Small intestine (tissue), 16 donors: ENCODE results near the gene POLE4. TPM values are rescaled to one million over a fixed set of nuclear protein-coding genes. Genes with fewer than 3 reads are reported as not detected.
A peak's percentile ranks its signal among the peaks of the same experiment; 100 is the strongest.

Experiments used
- DNase-seq, 2 donors: peaks; one replicate each; pipeline versions ENCODE4 v3.0.0 to v3.0.0-alpha.2; 2013
- FAIRE-seq: peaks from 2 replicates; lab custom pipeline; 2012; peaks lifted over from hg19 to GRCh38; lab: Jason Lieb, UNC
- H3K27ac ChIP-seq, 3 donors: one replicate each; pipeline ENCODE4 v1.5.1; 2013; ENCODE audit warnings: low read length in 2 of 3, mild to moderate bottlenecking in 2 of 3, control low read depth in 1 of 3, inconsistent platforms in 1 of 3, low read depth in 1 of 3, moderate library complexity in 1 of 3
- H3K27me3 ChIP-seq, 3 donors: one replicate each; pipeline ENCODE4 v1.6.1; 2013; ENCODE audit warnings: low read length in 3 of 3, inconsistent platforms in 1 of 3; ENCODE audit not compliant: control insufficient read depth in 3 of 3, insufficient read depth in 3 of 3
- H3K36me3 ChIP-seq, 3 donors: one replicate each; pipeline ENCODE4 v1.6.1; 2013; ENCODE audit warnings: low read length in 3 of 3, inconsistent platforms in 1 of 3, low read depth in 1 of 3, mild to moderate bottlenecking in 1 of 3, moderate library complexity in 1 of 3; ENCODE audit not compliant: control insufficient read depth in 3 of 3, insufficient read depth in 2 of 3
- H3K4me1 ChIP-seq, 3 donors: one replicate each; pipeline ENCODE4 v1.6.1; 2013; ENCODE audit warnings: low read length in 2 of 3, inconsistent platforms in 1 of 3, low read depth in 1 of 3, mild to moderate bottlenecking in 1 of 3, moderate library complexity in 1 of 3; ENCODE audit not compliant: control insufficient read depth in 3 of 3, insufficient read depth in 2 of 3
- H3K4me3 ChIP-seq, 3 donors: one replicate each; pipeline ENCODE4 v1.5.1; 2013; ENCODE audit warnings: low read length in 3 of 3, control low read depth in 1 of 3, inconsistent platforms in 1 of 3, low read depth in 1 of 3, mild to moderate bottlenecking in 1 of 3, moderate library complexity in 1 of 3
- H3K9me3 ChIP-seq, 2 donors: one replicate each; pipeline ENCODE4 v1.6.1; 2013; ENCODE audit warnings: low read depth in 1 of 2, low read length in 1 of 2; ENCODE audit not compliant: control insufficient read depth in 2 of 2, insufficient read depth in 1 of 2
- WGBS, 3 donors: extraction: QIAGEN DNeasy Blood & Tissue Kit; methylation state at CpG; one replicate each; pipeline ENCODE4 v1.1.7; 2013; 5-methylcytosine and 5-hydroxymethylcytosine counted together
- long read RNA-seq, 10 donors: transcript quantifications; one replicate each; lab custom pipeline, GENCODE V29; 2026
- polyA plus RNA-seq, 4 donors: library from polyadenylated mRNA; stranded (reverse) in 3 of 4; unstranded in 1 of 4; fragments of 200-250 nt in 3 of 4; fragments of 120-200 nt in 1 of 4; gene quantifications; one replicate each; pipeline versions ENCODE4 v1.2.1 to v1.2.3, GENCODE V29; 2013
- donor health status: healthy with polysubstance abuse.
- donor health status: control.
- donor health status: control.
- donor health status: Bipolar disorder and iron deficiency.
- donor health status: healthy.

POLE4 gene, protein sequence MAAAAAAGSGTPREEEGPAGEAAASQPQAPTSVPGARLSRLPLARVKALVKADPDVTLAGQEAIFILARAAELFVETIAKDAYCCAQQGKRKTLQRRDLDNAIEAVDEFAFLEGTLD
- 100 to 1,000 TPM in 2 of 4 donors, 10 to 100 TPM in 2; 44.3 to 116 (median 89.3) TPM for polyA plus RNA-seq
- long read RNA-seq, donor 1: 0 reads
- long read RNA-seq, donor 2, transcript POLE4-205 (4 exons, 1,248 nt): major isoform, 10 of 11 reads
- long read RNA-seq, donor 2, partial matches to known transcripts: 0 of 11 reads
- long read RNA-seq, donor 2, other reads (novel, unspliced or antisense): 0 of 11 reads
- long read RNA-seq, donor 3, transcript POLE4-205 (4 exons, 1,248 nt): major isoform, 55 of 56 reads
- long read RNA-seq, donor 3, partial matches to known transcripts: 0 of 56 reads
- long read RNA-seq, donor 3, other reads (novel, unspliced or antisense): 0 of 56 reads
- long read RNA-seq, donor 4, partial matches to known transcripts: 0 of 1 reads
- long read RNA-seq, donor 4, other reads (novel, unspliced or antisense): 0 of 1 reads
- long read RNA-seq, donor 5, transcript POLE4-205 (4 exons, 1,248 nt): major isoform, 21 of 21 reads
- long read RNA-seq, donor 5, partial matches to known transcripts: 0 of 21 reads
- long read RNA-seq, donor 5, other reads (novel, unspliced or antisense): 0 of 21 reads
- long read RNA-seq, donor 6, transcript POLE4-205 (4 exons, 1,248 nt): major isoform, 22 of 24 reads
- long read RNA-seq, donor 6, partial matches to known transcripts: 0 of 24 reads
- long read RNA-seq, donor 6, other reads (novel, unspliced or antisense): 0 of 24 reads
- long read RNA-seq, donor 7: 0 reads
- long read RNA-seq, donor 8, transcript POLE4-205 (4 exons, 1,248 nt): major isoform, 6 of 6 reads
- long read RNA-seq, donor 8, partial matches to known transcripts: 0 of 6 reads
- long read RNA-seq, donor 8, other reads (novel, unspliced or antisense): 0 of 6 reads
- long read RNA-seq, donor 9, transcript POLE4-205 (4 exons, 1,248 nt): major isoform, 9 of 13 reads
- long read RNA-seq, donor 9, partial matches to known transcripts: 0 of 13 reads
- long read RNA-seq, donor 9, other reads (novel, unspliced or antisense): 0 of 13 reads
- long read RNA-seq, donor 10, transcript POLE4-205 (4 exons, 1,248 nt): major isoform, 49 of 55 reads
- long read RNA-seq, donor 10, partial matches to known transcripts: 6 of 55 reads
- long read RNA-seq, donor 10, other reads (novel, unspliced or antisense): 0 of 55 reads

DNA sequence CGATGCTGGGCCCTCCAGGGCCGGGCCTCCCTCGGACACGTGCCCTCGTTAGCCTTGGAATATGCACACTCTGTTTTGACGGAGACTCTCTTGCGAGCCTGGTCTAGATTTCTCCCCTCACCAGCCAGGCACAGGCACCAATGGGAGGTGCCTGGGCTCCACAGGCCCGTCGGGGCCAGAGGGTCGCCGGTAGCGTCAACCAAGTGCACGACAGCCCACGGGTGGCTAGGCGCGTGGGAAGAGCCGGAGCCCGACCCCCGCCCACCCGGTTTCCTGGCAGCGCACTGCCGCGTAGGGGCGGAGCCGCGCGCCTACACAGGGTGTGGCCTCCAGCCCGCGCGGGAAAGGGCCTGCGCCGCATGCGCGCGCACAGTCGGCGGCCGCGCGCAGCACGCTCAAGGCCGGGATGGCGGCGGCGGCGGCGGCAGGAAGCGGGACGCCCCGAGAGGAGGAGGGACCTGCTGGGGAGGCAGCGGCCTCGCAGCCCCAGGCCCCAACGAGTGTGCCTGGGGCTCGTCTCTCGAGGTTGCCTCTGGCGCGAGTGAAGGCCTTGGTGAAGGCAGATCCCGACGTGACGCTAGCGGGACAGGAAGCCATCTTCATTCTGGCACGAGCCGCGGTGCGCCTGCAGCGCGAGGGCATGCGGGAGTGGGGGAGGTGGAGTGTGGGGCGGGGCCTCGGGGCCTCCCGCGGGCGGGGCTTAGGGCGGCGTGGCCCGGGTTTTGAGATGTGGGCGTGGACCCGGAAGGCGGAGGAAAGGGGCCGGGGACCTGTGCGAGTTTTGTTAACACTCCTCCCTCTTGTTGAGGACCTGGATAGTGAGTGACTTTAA lies at the start of gene POLE4:
Gene POLE4, plus strand, starts transcription at position 370 of the 832 bp plus-strand sequence. Its CDS starts 37 bp downstream, at position 407.
- WGBS, 3 donors: 0 to 1% (median 0%) methylated on average over 57 to 81 of the region's 81 CpGs
- no peak for FAIRE-seq
- H3K4me3 ChIP-seq: peak within 1 kb of the TSS; percentile 42 to 68 (median 66)
- H3K9me3 ChIP-seq: peaks cover 0 to 12% of the 10 kb centered on the region in 2 donors
- peaks cover 0 to 14% (median 3%) of the 10 kb centered on the region in 3 donors for H3K36me3 ChIP-seq
- H3K4me1 ChIP-seq: peaks cover 0 to 4% (median 4%) of the 10 kb centered on the region in 3 donors
- DNase-seq: peak; percentile 91 to 96
- H3K27ac ChIP-seq: peak within 1 kb of the TSS; percentile 69 to 97 (median 87)
- no peaks in the 10 kb centered on the region for H3K27me3 ChIP-seq

- 27 to 36% (median 28%) methylated on average over 31 of the region's 31 CpGs for WGBS, 3 donors
- FAIRE-seq (no peak), DNase-seq (peak; percentile 18 to 41)
- H3K4me3 ChIP-seq: no peak overlapping the region
- no peaks in the 10 kb centered on the region for H3K4me1 ChIP-seq
- no peaks in the 10 kb centered on the region for H3K36me3 ChIP-seq
- no peak overlapping the region for H3K27ac ChIP-seq
- no peaks in the 10 kb centered on the region for H3K9me3 ChIP-seq
- peaks cover 0 to 11% (median 8%) of the 10 kb centered on the region in 3 donors for H3K27me3 ChIP-seq
These were observed 49.5 kb upstream of the POLE4 start for GRCh38 chr2:74908748-74909444.

GRCh38 chr2:74910245-74910644 lies 48.2 kb upstream of the POLE4 start:
- no peaks in the 10 kb centered on the region for H3K36me3 ChIP-seq
- FAIRE-seq: no peak
- no peak overlapping the region for H3K27ac ChIP-seq
- H3K9me3 ChIP-seq: no peaks in the 10 kb centered on the region
- no peak overlapping the region for H3K4me3 ChIP-seq
- 81 to 97% (median 94%) methylated on average over 1 of the region's 1 CpG for WGBS, 3 donors
- peaks cover 0 to 11% (median 8%) of the 10 kb centered on the region in 3 donors for H3K27me3 ChIP-seq
- H3K4me1 ChIP-seq: no peaks in the 10 kb centered on the region
- no peak for DNase-seq

GRCh38 chr2:74911061-74911460 lies 47.4 kb upstream of the POLE4 start:
- Histone ChIP-seq H3K36me3 (no peaks in the 10 kb centered on the region), H3K27ac (no peak overlapping the region), H3K27me3 (peaks cover 0 to 11% (median 8%) of the 10 kb centered on the region in 3 donors), H3K4me3 (no peak overlapping the region), H3K9me3 (no peaks in the 10 kb centered on the region), H3K4me1 (no peaks in the 10 kb centered on the region)
- WGBS, 3 donors: 59 to 65% (median 65%) methylated on average over 4 of the region's 4 CpGs
- DNase-seq: no peak
- FAIRE-seq: no peak

GRCh38 chr2:74915743-74916142 lies 42.7 kb upstream of the POLE4 start:
- no peak overlapping the region for H3K27ac ChIP-seq
- H3K36me3 ChIP-seq: no peaks in the 10 kb centered on the region
- WGBS, 3 donors: 72 to 75% (median 73%) methylated on average over 4 of the region's 4 CpGs
- H3K27me3 ChIP-seq: peaks cover 0 to 8% (median 8%) of the 10 kb centered on the region in 3 donors
- H3K4me3 ChIP-seq: no peak overlapping the region
- H3K9me3 ChIP-seq: peaks cover 0 to 5% of the 10 kb centered on the region in 2 donors
- DNase-seq: no peak
- no peak for FAIRE-seq
- peaks cover 0 to 6% (median 0%) of the 10 kb centered on the region in 3 donors for H3K4me1 ChIP-seq

GRCh38 chr2:74916394-74916793 lies 42.0 kb upstream of the POLE4 start:
- Histone ChIP-seq H3K9me3 (peaks cover 0 to 11% of the 10 kb centered on the region in 2 donors), H3K27ac (no peak overlapping the region), H3K36me3 (no peaks in the 10 kb centered on the region), H3K27me3 (peaks cover 0 to 11% (median 7%) of the 10 kb centered on the region in 3 donors), H3K4me1 (peaks cover 0 to 6% (median 0%) of the 10 kb centered on the region in 3 donors), H3K4me3 (no peak overlapping the region)
- DNase-seq: no peak
- no peak for FAIRE-seq
- WGBS, 3 donors: 56 to 67% (median 60%) methylated on average over 2 of the region's 2 CpGs
